ENCODE results near the gene UPF1. TPM values are rescaled to one million over a fixed set of nuclear protein-coding genes. Genes with fewer than 3 reads are reported as not detected.

UPF1 gene
- polyA plus RNA-seq, 10 donors, result 27.4 to 43.7 (median 35.2) TPM

- no peak for DNase-seq
These were observed 38.2 kb downstream of the UPF1 start for GRCh38 chr19:18869781-18870530.

GRCh38 chr19:18870531-18871172, 38.9 kb downstream of the UPF1 start:
- DNase-seq, result no peak

- no peak for DNase-seq
These were observed 39.8 kb downstream of the UPF1 start for GRCh38 chr19:18871543-18871942.

GRCh38 chr19:18875726-18876125, 44.0 kb downstream of the UPF1 start:
- no peak for DNase-seq

GRCh38 chr19:18876865-18877264, 45.1 kb downstream of the UPF1 start:
- no peak for DNase-seq

GRCh38 chr19:18878058-18878797, 46.5 kb downstream of the UPF1 start:
- DNase-seq, result no peak

- DNase-seq, result no peak
These were observed 47.3 kb downstream of the UPF1 start for GRCh38 chr19:18878858-18879578.

GRCh38 chr19:18879579-18880373, 48.0 kb downstream of the UPF1 start:
- no peak for DNase-seq

GRCh38 chr19:18881491-18881890, 49.7 kb downstream of the UPF1 start:
- no peak for DNase-seq

GRCh38 chr19:18883526-18884304, 52.0 kb downstream of the UPF1 start:
- DNase-seq, result no peak

GRCh38 chr19:18886972-18887371, 55.2 kb downstream of the UPF1 start:
- no peak for DNase-seq

GRCh38 chr19:18889949-18890745, 58.4 kb downstream of the UPF1 start:
- no peak for DNase-seq

GRCh38 chr19:18893587-18894253, 62.0 kb downstream of the UPF1 start:
- peak; percentile 38 to 51 (median 49) for DNase-seq

GRCh38 chr19:18894254-18895037, 62.7 kb downstream of the UPF1 start:
- DNase-seq, result peak; percentile 57 to 89 (median 84)

- peak; percentile 20 to 77 (median 49) for DNase-seq
These were observed 63.5 kb downstream of the UPF1 start for GRCh38 chr19:18895038-18895823.

GRCh38 chr19:18895824-18896341, 64.1 kb downstream of the UPF1 start, which contains the start of gene CERS1:
Gene CERS1, minus strand, starts transcription at chr19:18896158. Its CDS starts 86 bp downstream, at chr19:18896072.
- peak in 2 of 3 donors; percentile 37 to 48 for DNase-seq

- DNase-seq, result peak in 1 of 3 donors; percentile 52
These were observed 64.7 kb downstream of the UPF1 start for GRCh38 chr19:18896421-18896841.
